SW 1271 (cell line): Measurements from ENCODE around the gene TREH.

Experiments used
- DNase-seq, 2 experiments: peaks; one replicate each; lab custom pipeline; 2025; lab: John Stamatoyannopoulos, UW

The TREH gene

DNA sequence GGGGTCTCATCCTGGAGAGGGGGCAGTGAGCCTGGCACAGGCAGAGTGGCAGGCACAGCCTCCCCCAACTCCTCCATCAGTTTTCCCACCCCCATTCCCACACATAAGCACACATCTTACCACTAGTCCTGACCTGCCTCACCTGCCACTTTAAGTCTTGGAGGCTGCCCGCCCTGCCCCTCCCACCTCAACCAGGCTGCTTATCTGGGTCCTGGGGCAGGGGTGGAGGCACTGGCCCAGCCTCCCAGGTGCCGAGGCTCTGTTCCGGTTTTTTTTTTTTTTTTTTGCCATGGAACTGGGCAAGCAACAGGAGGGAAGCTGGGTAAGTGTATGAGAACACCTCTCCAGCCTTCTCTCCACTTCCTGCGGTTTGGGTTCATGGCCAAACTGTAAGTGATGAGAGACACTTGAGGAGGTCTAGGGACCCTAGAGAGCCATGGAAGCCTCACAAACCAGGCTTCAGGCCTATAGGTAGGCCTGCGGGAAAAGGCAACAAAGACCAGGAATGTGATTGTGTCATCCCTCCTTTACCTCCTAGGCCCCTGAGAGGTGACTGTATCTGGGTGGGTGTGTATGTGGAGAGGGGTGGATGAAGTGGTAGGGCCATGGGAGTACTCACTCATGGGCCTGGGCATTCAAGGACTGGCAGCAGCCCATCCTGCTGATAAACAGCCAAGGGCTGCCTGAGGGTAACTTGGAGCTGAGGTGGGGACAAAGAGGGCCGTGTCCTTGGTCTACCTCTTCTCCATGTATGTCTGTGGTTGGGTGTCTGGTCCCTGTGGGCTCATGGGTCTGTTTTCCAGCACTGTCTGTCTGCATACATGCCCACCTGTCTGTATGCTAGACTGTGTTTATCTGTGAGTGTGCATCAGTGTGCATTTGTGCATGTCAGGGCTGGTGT lies 49.4 kb downstream of the TREH start:
- DNase-seq, result no peak

DNA sequence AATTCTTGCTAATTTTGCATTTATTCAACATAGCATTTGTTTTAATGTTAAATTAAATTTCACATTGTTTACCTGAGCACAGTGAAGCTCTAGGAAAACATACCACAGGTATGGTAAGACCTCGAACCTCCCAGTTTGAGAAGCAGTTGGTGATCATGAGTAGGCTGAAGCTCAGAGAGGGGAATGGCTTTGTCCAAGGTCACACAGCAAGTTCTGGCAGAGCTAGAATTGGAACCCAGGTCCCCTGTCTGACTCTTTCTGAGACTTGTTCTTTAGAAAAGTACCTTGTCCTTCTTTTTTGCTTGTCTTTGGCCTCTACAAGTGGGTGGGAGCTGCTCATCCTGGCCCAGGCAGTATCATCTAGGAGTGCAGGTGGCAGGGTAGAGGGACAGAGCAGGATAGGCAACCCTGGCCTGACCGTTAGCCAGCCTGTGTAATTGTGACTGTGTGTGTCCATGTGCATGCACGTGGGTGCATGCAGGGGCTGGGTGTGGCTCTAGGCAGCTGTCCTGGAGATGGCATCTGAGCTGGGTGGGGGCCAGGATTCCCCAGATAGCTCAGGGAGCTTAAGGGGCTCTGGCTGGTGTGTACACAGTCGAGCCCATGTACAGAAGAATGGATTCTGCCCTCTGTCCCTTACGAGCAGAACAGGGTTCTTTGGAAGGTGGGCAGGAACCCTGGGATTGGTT lies 50.4 kb downstream of the TREH start:
- no peak for DNase-seq

DNA sequence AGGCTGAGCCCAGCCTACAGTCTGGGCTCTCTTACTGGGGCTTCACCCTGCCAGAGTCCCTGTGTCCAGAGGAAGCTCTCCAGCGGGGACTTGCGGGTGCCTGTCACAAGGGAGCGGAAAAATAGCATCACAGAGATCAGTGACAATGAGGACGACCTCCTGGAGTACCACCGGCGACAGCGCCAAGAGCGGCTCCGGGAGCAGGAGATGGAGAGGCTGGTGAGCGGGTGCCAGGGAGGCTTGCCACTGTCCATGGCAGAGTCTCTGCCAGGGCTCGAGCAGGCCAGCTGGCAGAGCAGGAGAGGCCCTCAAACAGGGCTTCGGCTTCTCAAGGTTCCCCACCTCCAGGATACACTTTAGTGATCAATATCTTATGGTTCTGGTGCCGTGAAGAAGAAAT lies 51.0 kb downstream of the TREH start:
- DNase-seq, result no peak

DNA sequence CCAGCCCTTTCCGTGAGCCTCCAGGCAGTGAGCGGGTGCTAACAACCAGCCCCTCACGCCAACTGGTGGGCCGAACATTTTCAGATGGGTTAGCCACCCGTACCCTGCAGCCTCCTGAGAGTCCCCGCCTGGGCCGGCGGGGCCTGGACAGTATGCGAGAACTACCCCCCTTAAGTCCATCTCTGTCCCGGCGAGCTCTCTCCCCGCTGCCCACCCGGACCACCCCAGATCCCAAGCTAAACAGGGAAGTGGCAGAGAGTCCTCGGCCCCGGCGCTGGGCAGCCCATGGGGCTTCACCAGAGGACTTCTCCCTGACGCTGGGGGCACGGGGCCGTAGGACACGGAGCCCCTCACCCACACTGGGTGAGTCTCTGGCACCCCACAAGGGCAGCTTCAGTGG lies 51.4 kb downstream of the TREH start:
- DNase-seq, result no peak

DNA sequence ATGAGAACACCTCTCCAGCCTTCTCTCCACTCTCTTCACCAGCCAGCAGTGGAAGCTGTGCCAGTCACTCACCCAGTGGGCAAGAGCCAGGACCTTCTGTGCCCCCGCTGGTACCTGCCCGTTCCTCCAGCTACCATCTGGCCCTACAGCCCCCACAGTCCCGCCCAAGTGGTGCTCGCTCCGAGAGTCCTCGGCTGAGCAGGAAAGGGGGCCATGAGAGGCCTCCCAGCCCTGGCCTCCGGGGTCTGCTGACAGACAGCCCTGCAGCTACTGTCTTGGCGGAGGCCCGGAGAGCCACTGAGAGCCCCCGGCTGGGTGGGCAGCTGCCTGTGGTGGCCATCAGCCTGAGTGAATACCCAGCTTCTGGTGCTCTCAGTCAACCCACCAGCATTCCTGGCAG lies 51.9 kb downstream of the TREH start:
- DNase-seq, result no peak

DNA sequence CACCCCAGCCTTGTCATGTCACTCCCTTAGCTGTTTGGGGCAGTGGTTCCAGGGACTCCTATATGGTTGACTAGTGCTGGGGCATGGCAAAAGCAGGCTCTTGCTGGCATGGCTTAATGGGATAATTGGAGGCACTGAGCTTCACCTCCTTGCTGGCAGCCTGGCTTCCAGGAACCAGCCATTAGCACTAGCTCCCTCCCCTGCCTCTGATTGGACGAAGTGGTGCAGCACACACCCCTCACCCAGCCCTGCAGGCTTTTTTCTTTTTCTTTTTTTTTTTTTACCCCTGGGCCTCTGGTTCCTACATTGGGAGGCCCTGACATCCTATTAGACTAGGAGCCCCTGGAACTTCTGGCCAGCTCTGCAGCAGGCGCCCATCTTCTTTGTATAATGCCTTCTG lies 53.5 kb downstream of the TREH start:
- no peak for DNase-seq

DNA sequence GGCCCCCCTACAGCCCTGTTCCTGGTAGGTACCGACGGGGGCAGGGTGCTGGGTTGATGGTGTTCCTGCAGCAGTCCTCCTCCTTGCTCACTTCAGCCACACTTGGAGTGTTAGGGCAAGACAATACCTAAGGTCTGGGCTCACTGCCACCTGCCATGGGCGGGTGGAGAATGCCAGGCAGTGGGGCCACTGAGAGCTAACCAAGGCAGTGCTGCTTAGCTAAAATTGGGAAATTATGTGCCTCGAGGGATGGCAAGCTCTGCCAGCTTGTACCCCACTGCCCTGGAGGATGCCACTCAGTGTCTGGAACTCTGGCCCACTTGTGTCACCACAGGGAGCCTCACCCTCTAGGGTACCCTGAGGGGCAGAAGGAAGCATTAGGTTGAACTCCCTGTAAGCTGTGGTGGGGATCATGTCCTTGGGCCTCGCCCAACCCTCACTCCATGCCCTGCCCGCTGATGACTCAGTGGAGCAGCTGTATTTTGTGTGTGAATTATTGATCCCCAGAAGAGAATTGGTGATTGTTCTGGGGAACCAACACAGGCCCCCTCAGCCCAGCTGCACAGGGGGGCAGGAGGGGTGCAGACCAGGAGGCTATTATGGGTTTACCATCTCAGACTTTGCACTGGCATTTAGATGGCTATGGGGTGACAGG lies 54.3 kb downstream of the TREH start:
- no peak for DNase-seq

DNA sequence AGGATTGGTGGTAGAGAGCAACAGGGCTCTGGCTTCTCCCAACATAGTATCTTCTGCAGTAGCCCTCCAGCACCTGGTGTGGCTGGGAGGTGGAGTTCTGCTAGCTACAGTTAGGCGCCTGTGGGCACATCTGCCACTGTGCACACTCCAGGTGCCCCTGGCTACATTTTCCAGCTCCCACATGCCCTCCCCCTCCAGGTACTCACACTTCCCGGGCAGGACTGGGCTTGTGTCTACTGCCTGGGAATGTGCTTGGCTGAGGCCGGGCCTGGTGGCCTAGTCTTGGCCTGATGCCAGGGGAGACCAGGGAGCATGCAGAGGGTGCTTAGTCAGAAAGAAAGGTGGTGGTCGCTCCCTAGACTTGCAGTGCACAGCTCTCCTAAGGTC lies 56.2 kb downstream of the TREH start:
- peak in 1 of 2 experiments; percentile 43 for DNase-seq

DNA sequence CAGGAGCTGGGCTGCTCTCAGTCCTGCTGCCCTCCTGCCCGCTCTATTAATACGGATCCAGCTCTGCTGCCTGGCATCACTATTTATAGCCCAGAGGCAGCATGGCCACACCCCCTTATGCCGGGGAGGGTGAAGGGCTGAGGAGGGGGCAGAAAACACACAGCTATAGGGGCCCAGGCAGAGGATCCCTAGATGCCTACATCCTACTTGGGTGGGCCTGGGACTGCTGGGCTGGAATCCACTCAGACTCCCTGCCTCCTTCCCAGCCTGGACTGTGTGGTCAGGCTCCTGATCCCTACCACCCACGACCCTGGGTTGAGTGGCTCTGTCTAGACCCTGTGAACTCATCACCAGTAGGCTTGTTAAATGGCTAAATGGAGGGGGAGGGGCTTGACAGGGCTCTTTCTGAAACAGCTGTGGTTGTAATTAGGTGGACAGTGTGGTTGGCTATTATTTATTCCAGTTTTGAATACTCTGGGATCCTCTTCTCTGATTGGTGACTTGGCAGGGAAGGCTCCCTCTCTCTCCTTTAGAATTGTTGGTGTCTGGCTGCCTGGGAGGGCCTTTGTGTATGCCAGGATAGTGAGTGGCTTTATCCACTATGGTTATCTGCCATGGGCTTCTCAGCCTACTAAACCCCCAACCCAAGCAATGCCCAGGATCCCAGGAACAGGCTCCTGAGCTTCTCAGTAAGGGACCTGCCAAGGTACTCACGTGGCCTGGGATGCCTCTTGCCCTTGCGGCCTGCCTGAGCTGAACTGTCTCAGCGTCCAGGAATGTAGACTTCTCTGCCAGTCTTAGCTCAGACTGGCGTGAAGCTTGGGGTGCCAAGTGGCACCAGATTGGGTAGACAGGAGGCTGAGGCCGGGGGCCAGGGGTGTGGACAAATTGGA lies 56.8 kb downstream of the TREH start:
- peak; percentile 32 to 73 for DNase-seq

DNA sequence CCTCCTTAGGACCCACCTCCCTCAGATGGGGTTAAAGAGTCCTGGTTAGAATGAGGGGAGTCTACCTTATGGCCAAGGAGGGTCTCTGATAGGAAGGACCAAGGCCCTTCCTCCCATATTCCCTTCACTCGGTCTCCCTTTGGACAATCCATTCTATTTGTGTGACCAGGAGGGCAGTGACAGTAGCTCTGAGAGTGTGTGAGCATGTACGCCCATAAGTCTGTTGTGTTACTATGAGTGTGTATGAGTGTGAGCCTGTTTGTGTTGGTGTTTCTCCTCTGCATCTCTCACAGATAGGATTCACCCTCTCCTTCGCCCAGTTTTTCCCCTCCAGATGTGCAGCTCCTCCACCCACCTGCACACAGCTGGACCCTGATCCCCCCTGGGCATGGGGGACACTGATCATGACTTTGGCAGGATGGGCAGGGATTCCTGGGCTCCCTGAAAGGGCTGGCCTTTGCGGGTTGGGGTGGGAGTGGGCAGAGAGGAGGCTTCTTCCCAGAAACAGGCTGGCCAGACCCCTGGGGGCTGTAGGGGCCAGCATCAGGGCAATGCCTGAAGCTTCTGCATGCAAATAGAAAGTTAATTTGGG lies 57.6 kb downstream of the TREH start:
- DNase-seq, result peak in 1 of 2 experiments; percentile 7

DNA sequence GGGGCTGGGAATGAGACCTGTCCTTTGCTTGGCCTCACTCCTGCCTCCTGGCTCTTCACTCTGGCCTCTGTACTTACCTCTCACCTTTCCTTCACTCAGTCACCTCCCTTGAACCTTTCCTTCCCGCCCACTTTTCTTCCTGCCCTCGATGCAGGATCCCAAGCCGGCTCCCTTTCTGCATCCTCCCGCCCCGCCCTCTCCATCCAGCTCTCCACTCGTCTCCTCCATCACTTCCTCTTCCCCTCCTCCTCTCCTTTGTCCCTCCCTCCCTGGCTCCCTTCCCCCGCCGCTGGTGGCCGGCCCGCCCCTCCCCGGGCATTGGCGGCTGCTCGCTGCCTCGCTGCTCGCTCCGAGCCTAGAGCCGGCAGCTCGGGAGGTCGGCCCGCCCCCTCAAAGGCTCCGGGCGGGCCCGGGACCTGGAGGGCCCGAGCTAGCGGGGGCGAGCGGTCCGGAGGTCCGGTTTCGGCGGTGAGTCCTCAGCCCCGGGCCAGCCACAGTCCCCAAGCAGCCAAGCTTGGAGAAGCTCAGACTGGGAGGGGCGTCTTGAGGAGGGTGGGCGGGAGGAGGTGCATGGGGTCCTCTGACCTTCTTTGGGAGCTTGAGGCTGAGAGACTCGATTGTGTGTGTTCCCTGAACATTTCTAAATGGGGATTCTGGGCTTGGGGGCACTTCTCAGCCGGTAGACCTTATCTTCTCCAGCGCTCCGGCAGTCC lies 58.2 kb downstream of the TREH start:
- peak; percentile 69 to 93 for DNase-seq

DNA sequence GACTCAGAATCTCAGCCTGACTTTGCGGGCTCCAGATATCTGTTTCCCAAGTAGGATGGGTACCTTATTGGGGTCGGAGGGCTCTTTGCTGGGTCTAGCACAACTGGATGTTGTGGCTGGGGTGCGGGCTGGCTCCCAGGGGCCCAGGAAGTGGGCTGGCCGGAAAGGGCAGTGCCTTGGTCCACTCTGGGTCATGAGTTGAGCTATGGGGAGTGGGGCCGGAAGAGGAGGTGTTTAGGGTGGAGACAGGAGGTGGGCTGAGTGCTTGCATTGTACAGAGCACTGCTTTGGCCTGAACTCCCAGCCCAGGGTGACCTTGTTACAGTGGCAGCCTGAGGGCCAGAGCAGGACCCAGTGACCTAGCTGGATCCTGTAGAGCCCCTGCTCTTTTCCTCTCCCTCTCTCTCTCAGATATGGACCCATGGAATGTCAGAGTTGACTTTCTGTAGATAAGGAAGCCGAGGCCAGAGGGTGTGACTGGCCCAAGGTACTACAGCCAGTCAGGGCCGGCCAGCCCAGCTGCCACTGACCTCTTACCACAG lies 58.9 kb downstream of the TREH start:
- DNase-seq, result peak; percentile 70 to 80

DNA sequence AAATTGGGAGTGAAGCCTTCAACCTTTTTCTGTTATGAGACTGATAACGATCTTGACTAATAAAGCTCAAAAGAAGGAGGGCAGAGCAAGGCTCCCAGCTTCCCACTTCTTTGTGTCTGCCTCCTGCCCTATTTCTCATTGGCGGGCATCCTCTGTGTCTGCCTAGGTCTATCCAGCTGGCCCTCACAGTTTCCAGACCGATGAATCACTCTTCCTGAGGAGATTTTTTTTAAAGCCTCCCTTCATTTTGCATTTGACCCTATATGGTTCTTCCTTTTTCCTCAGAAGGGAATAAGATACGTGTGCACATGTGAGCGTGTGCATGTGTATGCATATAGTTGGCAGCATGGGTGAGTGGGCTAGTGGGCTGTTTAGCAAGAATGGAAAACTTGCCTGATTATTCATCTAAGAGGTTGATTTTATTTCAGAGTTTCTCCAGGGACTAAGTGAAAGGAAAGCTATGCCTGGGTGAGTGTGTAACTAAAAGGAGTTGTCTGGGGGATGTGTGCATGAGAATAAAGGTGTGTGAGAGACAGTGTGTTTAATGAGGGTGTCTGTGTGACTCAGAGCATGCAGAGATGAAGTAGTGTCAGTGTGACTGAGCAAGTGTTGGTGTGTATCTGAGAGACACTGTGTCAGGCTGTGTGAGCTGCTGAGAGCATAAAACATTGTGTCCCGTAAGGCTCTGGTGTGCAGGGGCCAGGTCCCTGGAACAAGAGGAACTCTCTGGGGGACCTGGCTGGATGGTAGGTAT lies 59.8 kb downstream of the TREH start:
- peak; percentile 49 to 84 for DNase-seq

DNA sequence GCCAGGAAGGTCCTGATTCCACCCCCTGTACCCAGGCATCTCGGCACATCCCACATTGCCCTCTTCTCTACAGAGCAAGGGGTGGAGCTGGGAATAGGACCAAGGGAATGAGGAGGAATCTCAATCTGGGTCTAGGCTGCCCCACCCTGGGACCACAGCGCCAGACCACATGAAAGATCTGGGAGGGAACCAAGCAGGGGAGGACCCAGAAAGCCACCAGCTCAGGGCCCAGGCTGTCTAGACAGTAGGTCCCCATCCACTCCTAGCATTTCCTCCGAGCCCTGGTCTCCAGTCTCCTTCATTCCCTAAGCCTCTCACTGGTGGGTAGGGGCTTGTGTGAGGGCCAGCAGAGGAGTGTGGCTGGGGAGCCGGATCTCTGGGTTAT lies 60.5 kb downstream of the TREH start:
- no peak for DNase-seq

DNA sequence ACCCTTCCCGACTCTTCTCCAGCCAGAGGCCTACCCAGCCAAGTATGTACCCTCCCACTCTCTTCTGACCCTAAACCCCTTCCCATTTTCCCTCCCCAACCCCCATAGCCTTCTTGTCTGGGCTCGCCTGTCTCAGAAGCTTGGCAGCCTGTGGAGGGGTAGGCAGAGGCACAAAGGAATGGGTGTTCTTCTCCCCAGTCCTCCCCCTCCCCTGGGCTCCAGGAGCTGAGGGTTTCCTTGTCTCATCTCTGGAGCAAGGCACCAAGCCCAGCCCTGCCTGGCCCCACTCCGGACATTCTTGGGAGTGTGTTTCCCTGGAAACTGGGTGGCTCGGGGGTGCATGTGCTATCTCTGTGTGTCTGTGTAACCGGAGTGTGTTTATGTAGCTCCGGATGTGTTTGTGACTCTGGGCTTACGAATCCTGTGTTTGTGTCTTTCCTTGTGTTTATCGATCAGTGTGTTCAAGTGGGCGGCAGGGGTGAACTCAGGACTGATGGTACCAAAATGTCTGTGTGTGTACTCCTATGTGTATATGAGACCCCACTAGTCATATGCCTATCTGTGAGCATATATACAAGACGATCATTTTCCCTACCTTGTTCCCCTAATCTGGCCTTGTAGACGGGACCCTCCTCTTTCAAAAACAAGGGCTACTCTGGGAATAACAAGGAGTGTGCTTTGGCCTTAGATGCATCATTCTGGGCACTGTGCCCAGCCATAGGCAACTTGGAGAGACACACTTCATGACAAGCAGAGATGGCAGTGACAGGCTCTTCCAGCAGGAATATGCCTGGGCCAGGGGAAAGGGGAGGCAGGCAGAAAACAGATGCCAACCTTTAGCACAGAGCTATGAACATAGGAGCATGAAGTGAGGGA lies 61.1 kb downstream of the TREH start:
- DNase-seq, result no peak

DNA sequence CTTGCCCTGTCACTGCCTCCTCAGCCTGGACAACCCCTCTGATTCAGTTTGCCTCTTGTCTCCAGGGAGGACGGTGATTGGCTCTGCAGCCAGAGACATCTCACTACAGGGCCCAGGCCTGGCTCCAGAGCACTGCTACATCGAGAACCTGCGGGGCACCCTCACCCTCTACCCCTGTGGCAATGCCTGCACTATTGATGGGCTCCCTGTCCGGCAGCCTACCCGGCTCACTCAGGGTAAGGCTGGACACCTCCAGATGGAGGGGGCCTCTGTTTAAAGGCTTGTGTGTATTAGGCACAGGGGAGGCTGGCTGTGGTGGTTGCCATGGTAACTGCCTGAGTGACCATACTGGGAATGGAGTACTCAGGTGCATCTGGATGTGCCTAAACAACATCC lies 63.5 kb downstream of the TREH start:
- no peak for DNase-seq

DNA sequence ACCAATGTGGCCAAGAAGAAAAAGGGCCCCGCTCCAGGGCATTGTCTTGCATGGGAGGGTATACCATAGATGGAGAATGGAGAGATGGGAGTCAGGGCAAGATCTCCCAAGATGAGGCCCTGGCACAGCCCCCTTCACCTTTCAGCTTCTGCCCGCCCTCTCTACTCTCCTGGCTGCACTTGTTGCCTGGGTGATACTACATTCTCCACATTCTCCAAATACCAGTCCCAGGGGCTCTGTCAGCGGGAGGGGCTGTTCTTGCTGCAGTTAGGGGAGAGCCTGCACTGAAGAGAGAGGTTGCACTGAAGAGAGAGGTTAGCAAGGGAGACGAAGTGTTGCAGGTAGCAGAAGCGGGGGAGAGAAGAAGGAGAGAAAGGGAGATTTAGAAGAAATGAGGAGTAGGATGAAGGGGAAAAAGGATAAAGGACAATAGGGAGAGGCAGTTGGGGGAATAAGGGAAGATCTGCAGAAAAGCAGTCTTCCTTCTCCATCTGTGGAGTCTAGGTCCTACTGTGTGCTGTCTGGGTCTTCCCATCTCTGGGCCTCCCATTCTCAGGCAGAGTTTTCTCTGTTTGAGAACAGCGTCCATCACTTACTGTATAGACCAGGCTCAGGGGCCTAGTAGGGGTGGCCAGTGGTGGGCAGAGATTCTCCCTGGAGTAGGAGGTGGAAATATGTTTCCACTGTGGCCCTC lies 64.0 kb downstream of the TREH start:
- DNase-seq, result peak in 1 of 2 experiments; percentile 30

DNA sequence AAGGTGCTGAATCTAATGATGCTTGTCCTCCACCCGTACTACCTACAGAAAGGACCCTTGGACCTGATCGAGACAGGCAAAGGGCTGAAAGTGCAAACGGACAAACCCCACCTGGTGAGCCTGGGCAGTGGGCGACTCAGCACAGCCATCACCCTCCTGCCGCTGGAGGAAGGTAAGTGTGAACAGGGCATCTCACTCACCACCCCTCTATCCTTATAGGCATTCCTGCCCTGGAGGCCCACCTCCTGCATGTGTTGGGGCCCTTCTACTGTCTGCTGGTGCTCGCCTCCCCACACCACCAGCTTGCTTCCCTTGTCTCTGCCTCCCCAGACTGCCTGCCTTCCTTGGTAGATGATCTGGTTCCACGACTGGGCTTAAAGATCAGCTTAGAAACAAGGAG lies 64.9 kb downstream of the TREH start:
- no peak for DNase-seq
